Astrocyte (in vitro differentiated cells and primary cell): Measurements from ENCODE around the gene NSMCE3.

Source experiments
- CTCF ChIP-seq: IDR thresholded peaks from 2 replicates; pipeline ENCODE4 v1.5.1; 2011; ENCODE audit warnings: low read depth, mild to moderate bottlenecking, inconsistent platforms, low read length, moderate library complexity; ENCODE audit not compliant: insufficient read depth
- EZH2 ChIP-seq: IDR thresholded peaks from 2 replicates; pipeline ENCODE4 v1.6.1; 2012; ENCODE audit warnings: mild to moderate bottlenecking, low read length, inconsistent platforms; ENCODE audit not compliant: insufficient read depth

GRCh38 chr15:29272219-29272618 is 2.6 kb upstream of the NSMCE3 start:
- TF ChIP-seq CTCF (no peak), EZH2 (no peak)
